HG03565 (cell line): Measurements from ENCODE around the gene AMIGO3.
"Not testable (repeated sequence)": the region's sequence is repeated elsewhere in the genome, so short reads cannot be mapped to it uniquely, and the experiment has no call there.

ENCODE experiments used
- ATAC-seq: cut with Tn5 transposase; IDR thresholded peaks from one replicate; pipeline ENCODE4 v1.9.1; 2021; ENCODE audit warnings: mild to moderate bottlenecking, moderate library complexity; ENCODE audit not compliant: unreplicated experiment

Gene AMIGO3

GRCh38 chr3:49689908-49690624, 29.4 kb downstream of the AMIGO3 start:
- not testable (repeated sequence) for ATAC-seq

- peak; percentile 59 for ATAC-seq
Measured at GRCh38 chr3:49689046-49689907, 30.2 kb downstream of the AMIGO3 start, which contains the start of the genes MST1 and RNF123. TSS of gene MST1 (minus strand) at chr3:49689474. CDS start at chr3:49688691, 783 bp downstream. TSS of gene RNF123 (plus strand) at chr3:49689557. CDS start at chr3:49691166, 1,609 bp downstream.

- not testable (repeated sequence) for ATAC-seq
Measured at GRCh38 chr3:49688338-49689045, 31.0 kb downstream of the AMIGO3 start.

GRCh38 chr3:49687424-49687795, 32.1 kb downstream of the AMIGO3 start:
- ATAC-seq = not testable (repeated sequence)

GRCh38 chr3:49686769-49687423, 32.6 kb downstream of the AMIGO3 start:
- ATAC-seq = not testable (repeated sequence)

- not testable (repeated sequence) for ATAC-seq
Measured at GRCh38 chr3:49686346-49686745, 33.1 kb downstream of the AMIGO3 start.

- not testable (repeated sequence) for ATAC-seq
Measured at GRCh38 chr3:49685846-49686245, 33.6 kb downstream of the AMIGO3 start.

- not testable (repeated sequence) for ATAC-seq
Measured at GRCh38 chr3:49685103-49685502, 34.4 kb downstream of the AMIGO3 start.

- ATAC-seq = not testable (repeated sequence)
Measured at GRCh38 chr3:49684453-49684852, 35.0 kb downstream of the AMIGO3 start.

GRCh38 chr3:49683162-49683561, 36.3 kb downstream of the AMIGO3 start:
- no peak for ATAC-seq

GRCh38 chr3:49681543-49681942, 37.9 kb downstream of the AMIGO3 start:
- no peak for ATAC-seq

GRCh38 chr3:49681232-49681522, 38.3 kb downstream of the AMIGO3 start:
- no peak for ATAC-seq

GRCh38 chr3:49680493-49681231, 38.8 kb downstream of the AMIGO3 start:
- ATAC-seq = no peak

GRCh38 chr3:49675912-49676311, 43.6 kb downstream of the AMIGO3 start:
- no peak for ATAC-seq

- peak; percentile 22 for ATAC-seq
Measured at GRCh38 chr3:49674497-49674983, 44.9 kb downstream of the AMIGO3 start.

- peak; percentile 58 for ATAC-seq
Measured at GRCh38 chr3:49673715-49674496, 45.6 kb downstream of the AMIGO3 start, which contains the start of gene APEH. TSS of gene APEH (plus strand) at chr3:49674351. CDS start at chr3:49674402, 51 bp downstream.

GRCh38 chr3:49673121-49673714, 46.3 kb downstream of the AMIGO3 start:
- no peak for ATAC-seq
